H1 (cell line): ENCODE measurements around the gene WDR43. TPM values are rescaled to one million over a fixed set of nuclear protein-coding genes. Genes with fewer than 3 reads are reported as not detected.
A peak's percentile ranks its signal among the peaks of the same experiment; 100 is the strongest.

ENCODE experiments used
- CTCF ChIA-PET: fragments of 300-600 bp; sonication (Branson Sonifier 250); formaldehyde crosslinking; loops from one replicate; lab custom pipeline; 2021; ENCODE audit not compliant: partially characterized antibody; lab: Charles Lee
- POLR2A ChIA-PET: fragments of 300-600 bp; sonication (Branson Sonifier 250); formaldehyde crosslinking; loops from one replicate; lab custom pipeline; 2021; ENCODE audit warnings: inconsistent platforms; ENCODE audit not compliant: partially characterized antibody; lab: Charles Lee
- DNase-seq, 2 experiments: peaks; one replicate each; pipeline versions ENCODE4 v3.0.0 to v3.0.0-alpha.2; 2010 to 2022; ENCODE audit warnings: low spot score in 2 of 2, low read depth in 1 of 2, mixed read lengths in 1 of 2
- FAIRE-seq: peaks from 2 replicates; lab custom pipeline; 2011; peaks lifted over from hg19 to GRCh38; lab: Jason Lieb, UNC
- H2AFZ ChIP-seq: 2 replicates; pipeline ENCODE4 v1.8.1; 2012; ENCODE audit warnings: low read length, inconsistent platforms
- H2AK5ac ChIP-seq: 2 replicates; pipeline ENCODE4 v1.6.1; 2013; ENCODE audit warnings: low read depth, low read length
- H2BK120ac ChIP-seq: replicated peaks from 2 replicates; pipeline ENCODE3; 2013; ENCODE audit warnings: low read depth, low read length, inconsistent platforms
- H2BK12ac ChIP-seq: 2 replicates; pipeline ENCODE4 v1.6.1; 2013; ENCODE audit warnings: low read depth, low read length
- H2BK15ac ChIP-seq: 2 replicates; pipeline ENCODE4 v1.6.1; 2013; ENCODE audit warnings: low read length
- H2BK20ac ChIP-seq: 2 replicates; pipeline ENCODE4 v1.6.1; 2013; ENCODE audit warnings: low read length
- H2BK5ac ChIP-seq: 2 replicates; pipeline ENCODE4 v1.6.1; 2013; ENCODE audit warnings: low read depth, low read length
- H3K14ac ChIP-seq: 2 replicates; pipeline ENCODE4 v1.6.1; 2013; ENCODE audit warnings: inconsistent platforms; ENCODE audit not compliant: insufficient read length
- H3K18ac ChIP-seq: 2 replicates; pipeline ENCODE4 v1.6.1; 2013; ENCODE audit warnings: low read length; ENCODE audit errors: extremely low read depth
- H3K23ac ChIP-seq: 2 replicates; pipeline ENCODE4 v1.6.1; 2013; ENCODE audit warnings: inconsistent platforms; ENCODE audit not compliant: insufficient read length
- H3K23me2 ChIP-seq: 2 replicates; pipeline ENCODE4 v1.6.1; 2013; ENCODE audit warnings: low read depth, low read length
- H3K27ac ChIP-seq: 2 replicates; pipeline ENCODE4 v1.6.1; 2011; ENCODE audit warnings: low read depth, low read length, inconsistent platforms
- H3K27me3 ChIP-seq, 4 experiments: replicated peaks in 1 of 4; 1 replicate in 1 of 4; 2 replicates in 3 of 4; pipeline versions ENCODE4 v1.6.1 to v1.8.1; 2011 to 2013; ENCODE audit warnings: low read length in 3 of 4, mild to moderate bottlenecking in 3 of 4, inconsistent platforms in 2 of 4, mixed read lengths in 2 of 4, moderate library complexity in 1 of 4; ENCODE audit not compliant: control insufficient read depth in 3 of 4, insufficient read depth in 3 of 4; ENCODE audit errors: extremely low read depth in 1 of 4
- H3K36me3 ChIP-seq, 4 experiments: 2 replicates each; pipeline versions ENCODE4 v1.6.1 to v1.8.1; 2011 to 2013; ENCODE audit warnings: mild to moderate bottlenecking in 4 of 4, low read length in 3 of 4, moderate library complexity in 2 of 4, control low read depth in 1 of 4, inconsistent platforms in 1 of 4; ENCODE audit not compliant: insufficient read depth in 4 of 4, control insufficient read depth in 2 of 4
- H3K4ac ChIP-seq: replicated peaks from 2 replicates; pipeline ENCODE3; 2013; ENCODE audit warnings: low read length, low read depth, mixed read lengths, inconsistent platforms; ENCODE audit not compliant: insufficient read length
- H3K4me1 ChIP-seq, 4 experiments: replicated peaks in 1 of 4; 1 replicate in 1 of 4; 2 replicates in 3 of 4; pipeline versions ENCODE4 v1.6.1 to v1.8.1; 2011 to 2013; ENCODE audit warnings: low read length in 3 of 4, inconsistent platforms in 2 of 4, mixed read lengths in 1 of 4; ENCODE audit not compliant: insufficient read depth in 4 of 4, control insufficient read depth in 3 of 4
- H3K4me2 ChIP-seq, 2 experiments: 2 replicates each; pipeline versions ENCODE4 v1.6.1 to v1.8.1; 2011 to 2013; ENCODE audit warnings: low read depth in 2 of 2, low read length in 2 of 2, control low read depth in 1 of 2, inconsistent platforms in 1 of 2, mild to moderate bottlenecking in 1 of 2; ENCODE audit not compliant: insufficient read depth in 1 of 2
- H3K4me3 ChIP-seq, 4 experiments: fragments of 200-600, 300-600 bp in 1 of 4; sonication (generic), shearing (Covaris generic), sonication (Bioruptor Twin) in 1 of 4; 2 replicates each; pipeline versions ENCODE4 v1.5.1 to v1.8.1; 2011 to 2016; ENCODE audit warnings: low read length in 4 of 4, low read depth in 3 of 4, control low read depth in 2 of 4, inconsistent platforms in 2 of 4, mild to moderate bottlenecking in 2 of 4, mixed read lengths in 1 of 4, moderate library complexity in 1 of 4; ENCODE audit not compliant: insufficient read depth in 2 of 4; ENCODE audit errors: extremely low read depth in 1 of 4
- H3K56ac ChIP-seq: replicated peaks from 2 replicates; pipeline ENCODE3; 2013; ENCODE audit warnings: low read depth, mild to moderate bottlenecking, mixed read lengths, low read length, inconsistent platforms; ENCODE audit not compliant: insufficient read length
- H3K79me1 ChIP-seq: 2 replicates; pipeline ENCODE4 v1.6.1; 2013; ENCODE audit warnings: low read depth, low read length, control low read depth
- H3K79me2 ChIP-seq, 2 experiments: 2 replicates each; pipeline versions ENCODE4 v1.6.1 to v1.8.1; 2012 to 2013; ENCODE audit warnings: low read length in 2 of 2, mild to moderate bottlenecking in 2 of 2, inconsistent platforms in 1 of 2; ENCODE audit not compliant: insufficient read depth in 2 of 2, control insufficient read depth in 1 of 2
- H3K9ac ChIP-seq, 4 experiments: replicated peaks in 1 of 4; 1 replicate in 1 of 4; 2 replicates in 3 of 4; pipeline versions ENCODE4 v1.6.1 to v1.8.1; 2011 to 2013; ENCODE audit warnings: low read depth in 3 of 4, low read length in 3 of 4, control low read depth in 2 of 4, mild to moderate bottlenecking in 2 of 4, moderate library complexity in 2 of 4, inconsistent platforms in 1 of 4; ENCODE audit errors: extremely low read depth in 1 of 4
- H3K9me3 ChIP-seq, 2 experiments: 2 replicates each; pipeline versions ENCODE4 v1.6.1 to v1.8.1; 2012 to 2013; ENCODE audit warnings: mild to moderate bottlenecking in 2 of 2, moderate library complexity in 2 of 2, control low read depth in 1 of 2, inconsistent platforms in 1 of 2, low read depth in 1 of 2, low read length in 1 of 2, mixed read lengths in 1 of 2; ENCODE audit not compliant: insufficient read depth in 2 of 2
- H4K20me1 ChIP-seq, 2 experiments: replicated peaks in 1 of 2; 2 replicates each; pipeline versions ENCODE3 to v1.8.1; 2011 to 2013; ENCODE audit warnings: inconsistent platforms in 2 of 2, low read length in 2 of 2, mild to moderate bottlenecking in 1 of 2; ENCODE audit not compliant: insufficient read depth in 2 of 2, control insufficient read depth in 1 of 2
- H4K5ac ChIP-seq: 2 replicates; pipeline ENCODE4 v1.6.1; 2013; ENCODE audit warnings: low read length, low read depth, mixed read lengths, inconsistent platforms; ENCODE audit not compliant: insufficient read length
- H4K8ac ChIP-seq: 2 replicates; pipeline ENCODE4 v1.8.0; 2013; ENCODE audit warnings: mild to moderate bottlenecking, moderate library complexity, low read length, inconsistent platforms; ENCODE audit not compliant: insufficient read depth; ENCODE audit errors: extremely low read depth
- H4K91ac ChIP-seq: replicated peaks from 2 replicates; pipeline ENCODE3; 2013; ENCODE audit warnings: low read length, mixed read lengths, inconsistent platforms; ENCODE audit not compliant: insufficient read length
- JUN ChIP-seq: IDR thresholded peaks from 2 replicates; pipeline ENCODE4 v1.6.1; 2011; ENCODE audit warnings: low read depth, mild to moderate bottlenecking, improper control_type of control experiment, low read length
- RBBP5 ChIP-seq: IDR thresholded peaks from 2 replicates; pipeline ENCODE4 v1.7.1; 2012; ENCODE audit warnings: low read depth, mild to moderate bottlenecking, inconsistent platforms, low read length, moderate library complexity, borderline replicate concordance
- WGBS, 2 experiments: shearing (Covaris generic) in 1 of 2; methylation state at CpG; one replicate each; pipeline versions ENCODE4 v1.1.6 to v1.1.7; 2013 to 2015; ENCODE audit warnings: low lambda C conversion rate in 2 of 2, mixed read lengths in 2 of 2, inconsistent platforms in 1 of 2, low coverage in 1 of 2, missing lambda C conversion rate in 1 of 2; ENCODE audit not compliant: insufficient replicate concordance in 2 of 2, insufficient coverage in 1 of 2, insufficient read length in 1 of 2; ENCODE audit errors: extremely low coverage in 1 of 2, missing lambda C conversion rate in 1 of 2; 5-methylcytosine and 5-hydroxymethylcytosine counted together
- polyA plus RNA-seq, 7 experiments: library from polyadenylated mRNA; depleted of rRNA in 3 of 7; stranded (reverse) in 5 of 7; unstranded in 2 of 7; fragments of >200 nt in 5 of 7; fragments of 200-250 nt in 2 of 7; gene quantifications; 1 replicate in 5 of 7; 2 replicates in 1 of 7; 4 replicates in 1 of 7; pipeline versions ENCODE4 v1.2.1 to v1.2.3, GENCODE V29; 2011 to 2013; ENCODE audit warnings: missing spikeins in 2 of 7, mixed read lengths in 2 of 7
- total RNA-seq: library from RNA; stranded (reverse); fragmentation: NEBNext Ultra II Directional; extraction: Animal tissue kit (Norgen Biotek cat#: 25700); gene quantifications from 2 replicates; pipeline ENCODE4 v1.2.1, GENCODE V29; 2021

WDR43 gene
- total and polyA plus RNA-seq, 2 of the 8 experiments (the other 6 are each of a cell fraction or from before 2014, with no cell fraction given): 57.8 to 142 TPM

- H3K79me1 ChIP-seq: no peaks in the 10 kb centered on the region
- H2BK5ac ChIP-seq: no peak within 1 kb of the TSS
- no peaks in the 10 kb centered on the region for H3K27me3 ChIP-seq
- H3K79me2 ChIP-seq: no peaks in the 10 kb centered on the region
- H2AFZ ChIP-seq: no peak within 1 kb of the TSS
- no peaks in the 10 kb centered on the region for H3K9me3 ChIP-seq
- no peak within 1 kb of the TSS for H4K5ac ChIP-seq
- no peaks in the 10 kb centered on the region for H3K23me2 ChIP-seq
- H2BK12ac ChIP-seq: no peak within 1 kb of the TSS
- no peak within 1 kb of the TSS for H2BK20ac ChIP-seq
- TF ChIP-seq JUN (no peak), RBBP5 (no peak)
- ChIA-PET POLR2A (no interaction called here), CTCF (interaction anchor here (1.1 kb wide), 1 partner anchor 20 kb away, joined by 4 read pairs; no protein-coding TSS in a partner anchor)
- WGBS, 2 experiments: 89% methylated on average over 10 of the region's 10 CpGs; no CpG with 5 or more reads in 1 of the 2 experiments
- no peak within 1 kb of the TSS for H2BK15ac ChIP-seq
- H3K4me1 ChIP-seq: peaks cover 0 to 2% (median 0%) of the 10 kb centered on the region in 4 experiments; a peak in 2 of 7 replicates
- H3K4me3 ChIP-seq: no peak within 1 kb of the TSS
- H3K18ac ChIP-seq: no peak within 1 kb of the TSS
- H4K91ac ChIP-seq: no peak within 1 kb of the TSS
- peak within 1 kb of the TSS; percentile 75 for H4K8ac ChIP-seq
- H3K56ac ChIP-seq: no peak within 1 kb of the TSS
- no peak within 1 kb of the TSS for H2AK5ac ChIP-seq
- no peak within 1 kb of the TSS for H2BK120ac ChIP-seq
- no peak within 1 kb of the TSS for H3K14ac ChIP-seq
- H4K20me1 ChIP-seq: no peaks in the 10 kb centered on the region
- H3K27ac ChIP-seq: no peak within 1 kb of the TSS
- H3K4me2 ChIP-seq: no peak within 1 kb of the TSS
- H3K9ac ChIP-seq: no peak within 1 kb of the TSS
- no peak within 1 kb of the TSS for H3K4ac ChIP-seq
- no peaks in the 10 kb centered on the region for H3K36me3 ChIP-seq
- DNase-seq: no peak
- no peak within 1 kb of the TSS for H3K23ac ChIP-seq
- FAIRE-seq: no peak
These were observed 86.6 kb downstream of the WDR43 start, which contains the start of gene TOGARAM2 for GRCh38 chr2:28981016-28981441. Gene TOGARAM2 (plus strand): TSS chr2:28981298. CDS start chr2:28994835, 13,537 bp downstream.
